ENCODE results near the gene TMEM114.

The TMEM114 gene

DNA sequence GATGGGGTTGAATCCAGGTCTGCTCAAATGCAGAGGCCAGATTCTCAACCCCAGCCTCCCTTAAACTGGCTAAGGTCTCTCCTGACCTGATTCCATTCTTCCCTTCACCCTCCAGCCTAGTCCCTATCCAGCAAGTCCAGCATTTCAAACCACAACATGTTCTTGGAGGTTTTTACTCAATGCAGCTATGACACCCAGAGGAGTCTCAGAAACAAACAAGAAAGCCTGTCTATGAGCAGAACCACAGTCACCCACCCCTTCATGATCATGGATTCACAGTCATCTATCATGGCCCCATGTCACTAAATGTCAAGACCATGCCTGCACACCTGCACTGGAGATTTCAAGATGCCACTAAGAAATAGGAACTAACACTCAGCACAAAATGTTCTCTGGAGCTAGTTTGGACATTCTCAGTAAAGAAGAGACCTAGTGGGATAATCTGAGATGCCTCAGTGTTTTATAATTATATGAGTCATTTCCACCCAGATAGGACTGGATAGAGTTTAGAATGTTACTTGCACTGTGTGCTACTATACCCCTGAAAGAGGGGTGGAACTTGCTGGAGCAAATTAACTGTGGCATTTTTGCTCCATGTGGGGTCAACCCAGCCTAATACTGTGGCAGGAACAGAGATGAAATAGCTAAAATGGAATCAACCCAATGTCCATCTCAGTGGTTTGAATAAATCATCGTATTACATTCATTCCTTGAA is 21.7 kb upstream of the TMEM114 start:
- no peak for DNase-seq (ENCODE audit: low read depth, low spot score)

DNA sequence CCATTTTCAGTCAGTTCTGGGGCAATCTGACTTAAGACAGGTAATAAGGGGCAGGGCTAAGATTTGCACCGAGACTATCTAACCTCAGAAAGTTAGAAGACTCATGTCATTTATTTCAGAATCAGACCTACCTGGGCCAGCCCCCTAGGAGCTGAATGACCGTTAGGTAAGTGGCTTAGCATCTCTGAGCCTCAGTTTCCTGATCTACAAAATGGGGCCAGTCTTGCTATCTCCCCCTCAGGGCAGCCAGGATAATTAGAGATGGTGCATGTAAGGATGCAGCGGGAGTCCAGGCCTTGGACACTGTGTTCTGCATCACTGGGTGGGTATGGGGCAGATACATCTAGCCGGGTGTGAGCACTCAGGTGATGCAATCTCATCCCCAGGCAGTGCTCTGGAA is 20.8 kb upstream of the TMEM114 start:
- DNase-seq (ENCODE audit: low read depth, low spot score), result no peak

DNA sequence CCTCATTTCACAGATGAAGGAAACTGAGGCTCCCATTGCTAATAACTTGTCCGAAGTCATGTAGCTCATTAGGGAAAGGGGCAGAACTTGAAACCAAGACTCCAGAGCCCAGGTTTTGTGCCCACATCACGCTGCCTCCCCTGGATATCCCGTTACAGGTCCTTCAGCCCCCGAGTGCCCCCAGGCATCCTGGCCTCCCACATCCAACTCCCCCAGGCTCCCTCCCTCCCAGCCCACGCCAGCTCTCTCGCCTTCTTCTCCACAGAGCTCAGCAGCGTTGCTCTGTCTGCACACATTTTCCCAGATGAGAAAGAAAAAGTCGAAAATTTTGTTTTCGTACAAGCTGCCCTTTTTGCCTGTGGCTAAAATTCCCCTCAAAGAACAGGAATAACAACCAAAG is 16.9 kb upstream of the TMEM114 start:
- no peak for DNase-seq (ENCODE audit: low read depth, low spot score)

DNA sequence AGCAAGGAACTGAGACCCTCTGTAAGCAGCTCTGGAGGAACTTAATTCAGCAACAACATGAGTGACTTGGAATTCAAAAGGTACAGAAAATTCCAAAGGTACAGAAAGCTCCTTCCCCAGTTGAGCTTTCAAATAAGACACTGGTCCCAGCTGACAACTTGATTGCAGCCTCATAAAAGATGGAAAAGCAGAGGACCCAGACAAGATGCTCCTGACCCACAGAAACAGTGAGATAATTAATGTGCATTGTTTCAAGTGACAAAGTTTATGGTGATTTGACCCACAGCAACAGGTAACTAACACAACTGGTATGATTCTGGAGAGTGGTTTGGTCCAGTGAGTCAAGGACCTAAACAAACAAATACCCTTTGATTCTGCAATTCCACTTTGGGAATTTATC is 15.2 kb upstream of the TMEM114 start:
- no peak for DNase-seq (ENCODE audit: low read depth, low spot score)

DNA sequence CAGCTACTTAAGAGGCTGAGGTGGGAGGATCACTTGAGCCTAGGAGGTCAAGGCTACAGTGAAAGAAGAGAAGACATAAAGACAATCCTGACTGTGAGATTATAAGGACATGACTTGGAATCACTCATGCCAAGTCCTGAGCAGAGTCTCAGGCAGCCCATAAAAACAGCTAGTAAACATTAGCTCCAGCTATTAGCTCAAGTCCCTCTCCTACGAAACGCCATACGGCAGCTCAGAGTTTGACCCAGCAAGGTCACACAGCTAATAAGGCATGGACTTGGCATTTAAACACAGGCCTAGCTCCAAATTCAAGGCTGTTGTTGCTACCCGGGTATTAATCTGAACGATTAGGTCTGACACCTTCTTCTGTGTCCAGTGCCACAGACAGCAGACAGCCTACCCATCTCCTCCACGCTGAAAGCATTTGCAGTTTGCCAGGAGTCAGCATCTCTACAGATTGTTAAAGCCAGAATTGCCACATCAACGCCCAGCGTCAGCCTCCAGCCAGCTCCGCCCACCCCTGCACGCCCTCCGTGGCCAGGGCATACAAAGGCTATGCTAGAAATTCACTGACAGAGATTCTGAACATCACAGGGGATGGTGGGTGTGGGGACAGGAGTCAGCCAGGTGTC is 9.9 kb upstream of the TMEM114 start:
- DNase-seq (ENCODE audit: low read depth, low spot score), result no peak

DNA sequence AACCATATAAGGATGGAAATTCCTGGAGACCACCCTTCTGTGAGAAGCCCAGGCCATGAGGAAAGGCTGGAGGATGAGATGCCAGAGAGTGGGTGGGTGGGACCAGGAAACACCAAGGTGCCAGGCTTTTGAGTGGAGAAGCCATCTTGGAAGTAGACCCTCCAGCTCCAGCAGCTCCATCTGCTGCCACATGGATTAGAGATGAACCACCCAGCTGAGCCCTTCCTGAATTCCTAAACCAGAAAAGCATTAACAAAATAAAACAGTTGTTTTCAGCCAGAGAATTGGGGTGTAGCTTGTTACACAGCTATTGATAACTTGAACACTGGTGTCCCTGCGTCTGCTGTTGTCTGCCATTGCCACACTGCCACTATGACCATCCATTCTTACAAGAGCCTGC is 6.3 kb upstream of the TMEM114 start:
- DNase-seq (ENCODE audit: low read depth, low spot score), result no peak

DNA sequence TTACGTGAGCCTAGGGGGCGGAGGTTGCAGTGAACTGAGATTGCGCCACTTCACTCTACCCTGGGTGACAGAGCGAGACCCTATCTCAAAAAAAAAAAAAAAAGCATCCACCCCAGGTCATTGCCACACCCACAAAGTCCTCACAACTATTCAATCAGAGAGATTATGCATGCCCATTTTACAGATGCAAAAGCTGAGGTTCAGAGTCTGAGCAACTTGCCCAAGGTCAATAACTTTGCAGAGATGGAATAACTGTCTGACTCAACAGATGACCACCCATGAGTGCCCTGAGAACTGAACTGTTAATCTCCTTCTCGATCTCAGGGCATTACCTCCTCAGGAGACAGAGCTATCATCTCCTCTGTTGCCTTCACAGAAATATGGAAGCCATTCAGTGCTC is 5.5 kb upstream of the TMEM114 start:
- no peak for DNase-seq (ENCODE audit: low read depth, low spot score)

DNA sequence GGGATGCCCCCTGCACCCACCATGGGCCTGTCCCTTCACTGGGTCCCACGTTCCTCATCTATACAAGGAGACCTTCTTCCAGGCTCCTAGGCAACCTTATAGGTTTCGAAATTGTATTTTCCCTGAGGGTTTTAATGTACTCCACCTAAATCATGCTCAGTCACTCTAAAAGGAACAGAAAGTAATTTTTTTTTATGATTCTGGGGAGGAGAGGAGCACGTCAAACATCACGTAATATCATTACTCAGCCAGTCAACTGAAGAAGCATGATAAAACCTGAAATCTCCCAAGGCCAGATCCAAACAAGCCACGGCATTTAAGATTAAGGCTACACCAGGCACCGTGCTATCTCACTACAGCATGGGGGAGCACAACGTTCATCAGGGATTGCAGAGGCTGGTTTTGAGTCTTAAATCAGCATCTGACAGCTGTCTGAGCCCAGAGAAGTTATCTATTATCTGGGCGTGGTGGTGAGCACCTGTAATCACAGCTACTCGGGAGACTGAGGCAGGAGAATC is 3.9 kb upstream of the TMEM114 start:
- DNase-seq (ENCODE audit: low read depth, low spot score), result no peak

DNA sequence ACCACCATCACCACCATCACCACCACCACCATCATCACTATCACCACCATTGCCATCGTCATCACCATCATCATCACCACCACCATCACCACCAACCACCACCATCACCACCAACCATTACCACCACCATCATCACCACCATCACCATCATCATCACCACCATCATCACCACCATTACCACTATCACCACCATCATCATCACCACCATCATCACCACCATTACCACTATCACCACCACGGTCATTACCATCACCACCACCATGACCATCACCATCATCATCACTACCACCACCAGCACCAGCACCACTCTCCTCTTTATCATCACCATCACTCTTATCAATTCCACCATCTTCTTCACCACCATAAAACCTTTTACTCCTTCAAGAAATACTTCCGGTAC is 1.1 kb upstream of the TMEM114 start:
- no peak for DNase-seq (ENCODE audit: low read depth, low spot score)

DNA sequence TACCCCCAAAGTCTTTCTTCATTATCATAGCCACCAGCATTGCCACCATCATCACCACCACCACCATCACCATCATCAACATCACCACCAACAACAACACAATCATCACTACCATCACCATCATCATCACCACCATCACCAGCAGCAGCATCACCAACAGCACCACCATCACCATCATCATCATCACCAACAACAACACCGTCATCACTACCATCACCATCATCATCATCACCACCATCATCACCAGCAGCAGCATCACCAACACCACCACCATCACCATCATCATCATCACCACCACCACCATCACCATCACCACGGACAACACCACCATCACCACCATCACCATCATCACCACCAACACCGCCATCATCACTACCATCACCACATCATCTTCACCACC is 500 bp upstream of the TMEM114 start:
- DNase-seq (ENCODE audit: low read depth, low spot score), result no peak

DNA sequence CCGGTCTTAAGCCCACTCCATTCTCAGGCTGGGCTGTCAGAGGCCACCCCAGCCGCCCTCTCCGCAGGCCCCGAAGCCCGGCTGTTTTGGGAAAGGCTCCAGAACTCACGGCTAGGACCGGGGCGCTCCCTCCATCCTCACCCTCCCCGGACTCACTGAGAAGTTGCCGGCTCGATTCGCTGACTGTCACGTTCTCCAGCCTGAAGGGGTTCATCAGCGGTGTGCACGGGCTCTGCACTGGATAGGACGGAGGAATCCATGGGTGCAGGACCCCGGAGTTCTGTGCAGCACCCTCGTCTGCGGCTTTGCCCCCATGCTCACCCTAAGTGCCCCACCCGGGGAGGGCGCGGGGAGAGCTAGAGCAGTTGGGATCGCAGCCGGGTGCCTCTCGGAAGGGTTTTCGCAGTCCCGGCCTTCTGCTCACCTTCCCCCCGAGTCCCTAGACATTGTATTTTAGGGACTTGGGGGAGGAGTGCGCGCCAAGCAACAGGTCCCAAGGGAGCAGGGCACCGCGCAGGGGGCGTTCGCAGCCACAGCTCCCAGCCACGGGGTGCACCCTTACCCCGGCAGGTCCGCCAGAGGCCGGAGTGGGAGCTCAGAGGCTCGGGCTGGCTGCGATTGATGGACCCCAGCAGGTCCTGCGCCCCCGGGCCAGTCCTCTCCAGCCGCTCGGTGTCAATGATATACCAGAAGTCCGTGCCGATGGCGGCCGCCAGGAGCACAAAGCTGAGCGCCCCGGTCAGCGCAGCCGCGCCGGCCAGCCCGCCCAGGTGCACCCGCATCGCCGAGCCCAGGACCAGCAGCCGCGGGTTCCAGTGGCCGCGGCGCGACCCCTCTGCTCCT is 1.0 kb downstream of the TMEM114 start:
- no peak for DNase-seq (ENCODE audit: low read depth, low spot score)

DNA sequence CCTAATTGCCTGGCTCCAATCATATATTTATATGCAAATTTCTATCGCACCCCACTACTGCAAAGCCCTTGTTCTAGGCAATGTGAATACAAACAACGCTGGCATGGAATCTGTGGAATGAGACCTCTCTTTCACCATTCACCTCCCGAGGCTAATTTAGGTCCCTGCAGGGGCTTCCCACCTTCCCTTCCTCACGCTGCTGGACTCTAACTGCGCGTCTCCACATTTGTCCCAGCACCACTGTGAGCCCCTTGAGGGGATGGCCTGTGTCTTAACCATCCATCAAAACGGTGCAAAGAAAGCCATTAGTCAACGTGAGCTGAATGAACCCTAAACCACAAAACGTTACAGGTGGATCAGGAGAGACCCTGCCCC is 1.6 kb downstream of the TMEM114 start:
- no peak for DNase-seq (ENCODE audit: low read depth, low spot score)

DNA sequence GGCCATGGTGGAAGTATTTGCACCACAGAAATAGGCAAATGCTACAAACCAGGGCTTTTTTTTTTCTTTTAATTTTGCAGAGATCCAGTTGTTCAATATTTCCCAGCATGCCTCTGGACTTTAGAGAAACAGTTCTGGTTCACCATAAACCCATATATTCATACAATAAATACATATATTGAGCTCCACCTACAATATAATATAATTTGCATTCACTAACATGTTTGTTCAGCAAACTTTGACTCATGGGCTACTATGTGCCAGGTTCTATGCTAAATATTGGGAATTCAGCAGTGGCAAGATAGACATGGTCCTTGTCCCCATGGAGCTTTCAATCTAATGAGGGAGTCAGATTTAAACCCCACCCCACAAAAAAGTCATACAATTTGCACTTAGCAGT is 3.2 kb downstream of the TMEM114 start:
- no peak for DNase-seq (ENCODE audit: low read depth, low spot score)

DNA sequence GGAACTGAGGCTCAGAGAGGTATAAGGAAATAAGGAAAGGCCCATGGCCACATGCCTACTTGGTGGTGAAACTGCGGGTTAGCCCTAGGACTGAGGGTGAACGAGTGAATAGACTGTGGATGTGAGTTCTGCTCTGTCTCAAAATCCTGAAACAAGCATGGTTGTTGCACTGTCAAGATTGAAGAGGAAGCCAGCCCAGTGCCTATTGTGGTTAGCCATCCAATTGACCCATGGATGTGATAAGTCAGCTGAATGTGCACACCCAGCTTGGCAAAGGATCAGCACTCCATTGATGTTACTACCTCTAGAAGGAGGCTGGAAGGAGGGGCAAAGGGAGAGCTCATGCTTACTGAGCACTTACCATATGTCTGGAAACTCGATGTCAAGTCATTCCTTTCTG is 4.5 kb downstream of the TMEM114 start:
- no peak for DNase-seq (ENCODE audit: low read depth, low spot score)

DNA sequence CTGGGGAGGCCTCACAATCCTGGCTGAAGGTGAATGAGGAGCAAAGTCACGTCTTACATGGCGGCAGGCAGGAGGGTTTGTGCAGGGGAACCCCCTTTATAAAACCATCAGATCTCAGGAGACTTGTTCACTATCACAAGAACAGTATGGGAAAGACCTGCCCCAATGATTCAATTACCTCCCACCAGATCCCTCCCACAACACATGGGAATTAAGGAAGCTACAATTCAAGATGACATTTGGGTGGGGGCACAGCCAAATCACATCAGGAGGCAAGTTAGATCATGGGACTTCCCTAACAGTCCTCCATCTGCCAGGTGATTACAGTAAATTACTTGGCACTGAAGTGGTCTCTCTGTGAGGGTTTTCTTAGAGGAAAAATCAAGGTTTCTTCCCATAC is 5.3 kb downstream of the TMEM114 start:
- no peak for DNase-seq (ENCODE audit: low read depth, low spot score)

DNA sequence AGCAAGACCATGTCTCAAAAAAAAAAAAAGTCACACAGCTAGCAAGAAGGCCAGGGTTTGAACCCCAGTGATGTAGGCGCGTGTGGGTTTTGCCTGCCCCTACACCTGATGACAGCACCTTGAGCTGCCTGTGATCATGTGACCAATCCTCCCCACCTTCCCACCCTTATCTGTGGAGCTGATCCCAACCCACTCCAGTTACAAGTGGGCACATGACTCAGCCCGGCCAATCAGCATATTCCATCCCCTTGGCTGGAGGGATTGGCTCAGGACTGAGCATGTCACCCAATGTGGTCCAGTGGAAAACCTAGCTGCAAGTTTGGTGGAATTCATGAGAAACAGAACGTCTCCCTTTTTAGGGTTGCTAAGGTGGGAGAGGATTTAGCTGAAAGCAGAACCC is 6.6 kb downstream of the TMEM114 start:
- no peak for DNase-seq (ENCODE audit: low read depth, low spot score)

DNA sequence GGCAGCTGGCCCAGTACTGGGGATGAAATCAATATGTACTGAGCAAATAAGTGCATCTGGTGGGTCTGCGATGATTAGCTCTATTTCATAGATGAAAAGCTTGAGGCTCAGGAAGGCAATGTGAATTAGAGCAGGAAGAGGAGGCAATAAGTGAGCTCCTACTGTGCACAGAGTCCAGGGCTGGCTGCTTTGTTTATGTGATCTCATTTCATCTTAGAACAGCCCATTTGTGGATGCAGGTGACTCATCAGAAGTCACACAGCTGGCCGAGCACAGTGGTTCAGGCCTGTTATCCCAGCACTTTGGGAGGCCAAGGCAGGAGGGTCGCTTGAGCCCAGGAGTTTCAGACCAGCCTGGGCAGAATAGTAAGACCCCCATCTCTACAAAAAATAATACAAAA is 7.1 kb downstream of the TMEM114 start:
- no peak for DNase-seq (ENCODE audit: low read depth, low spot score)

DNA sequence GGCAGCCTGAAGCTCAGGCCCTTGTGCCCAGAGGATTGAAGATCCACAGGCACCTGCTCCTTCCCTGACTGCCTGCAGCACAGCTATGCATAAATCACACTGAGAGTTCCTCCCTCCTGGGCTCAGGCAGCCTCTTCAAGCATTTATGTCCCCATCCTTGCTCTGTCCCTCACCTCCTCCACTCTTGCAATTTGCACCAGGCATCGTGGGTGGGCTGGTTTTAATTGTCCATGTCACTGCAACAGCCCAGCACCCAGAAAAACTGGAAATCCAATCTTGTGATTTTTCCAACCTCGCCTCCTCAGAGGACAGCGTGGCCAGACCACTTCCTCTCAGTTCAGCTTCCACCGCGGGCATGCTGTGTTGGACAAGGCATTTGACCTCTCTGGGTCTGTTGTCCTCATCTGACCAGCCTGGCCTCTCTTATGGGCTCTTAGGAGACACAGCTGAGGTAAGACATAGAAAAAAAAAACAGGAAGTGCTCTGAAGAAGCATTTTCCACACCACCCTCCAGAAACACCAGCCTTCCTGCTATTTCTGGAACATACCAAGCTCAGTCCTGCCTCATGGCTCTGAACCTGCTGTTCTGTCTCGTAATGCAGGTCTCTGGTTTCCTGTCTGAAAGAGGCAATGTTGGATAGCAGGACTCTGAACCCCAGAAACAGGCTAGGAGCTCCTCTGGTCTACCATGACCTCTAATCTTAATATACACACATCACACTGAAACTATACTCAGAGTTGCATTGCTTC is 8.3 kb downstream of the TMEM114 start:
- peak; percentile 67 for DNase-seq (ENCODE audit: low read depth, low spot score)

DNA sequence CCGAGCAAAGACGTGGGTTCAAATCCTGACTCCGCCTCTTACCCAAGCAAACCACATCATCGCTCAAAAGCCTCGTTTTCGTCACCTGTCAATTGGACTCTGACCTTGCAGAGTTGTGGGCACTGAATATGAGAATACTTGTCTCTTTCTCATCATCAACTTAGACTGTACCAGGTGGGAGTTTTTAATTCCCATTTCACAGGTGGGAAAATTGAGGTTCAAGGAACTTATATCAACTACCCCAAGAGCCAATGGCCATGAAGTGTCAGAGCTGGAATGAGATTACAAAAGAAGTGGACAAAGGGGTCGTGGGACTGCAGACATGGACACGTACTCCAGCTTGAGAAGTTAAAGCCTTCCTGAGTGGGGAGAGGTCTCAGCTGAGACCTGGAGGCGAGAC is 10.8 kb downstream of the TMEM114 start:
- no peak for DNase-seq (ENCODE audit: low read depth, low spot score)

DNA sequence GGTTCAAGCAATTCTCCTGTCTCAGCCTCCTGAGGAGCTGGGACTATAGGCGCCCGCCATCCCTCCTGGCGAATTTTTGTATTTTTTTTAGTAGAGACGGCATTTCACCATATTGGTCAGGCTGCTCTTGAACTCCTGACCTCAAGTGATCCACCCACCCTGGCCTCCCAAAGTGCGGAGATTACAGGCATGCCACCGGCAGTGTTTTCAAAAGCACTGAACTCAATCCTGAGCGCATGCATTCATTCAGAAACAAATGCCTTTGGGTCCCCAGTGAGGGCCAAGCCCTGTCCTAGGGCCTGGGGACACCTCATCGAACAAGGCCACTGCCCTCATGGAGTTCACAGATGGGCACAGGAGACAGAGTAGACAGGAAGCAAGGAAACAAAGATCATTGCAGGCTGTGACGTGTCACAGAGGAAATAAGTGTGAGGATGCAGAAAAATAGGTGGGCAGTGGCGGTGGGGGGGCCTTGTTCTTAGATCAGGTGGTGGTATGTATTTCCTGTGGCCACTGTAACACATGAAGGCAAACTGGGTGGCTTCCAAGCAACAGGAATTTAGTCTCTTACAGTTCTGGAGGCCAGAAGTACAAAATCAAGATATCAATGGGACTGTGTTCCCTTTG is 12.5 kb downstream of the TMEM114 start:
- DNase-seq (ENCODE audit: low read depth, low spot score), result no peak
